Gastrocnemius medialis (tissue), 4 donors: ENCODE results near the gene MYO1D.

Source experiments
- CTCF ChIP-seq, 5 experiments: fragments of 450-650 bp in 3 of 5; fragments of 200-600 bp in 2 of 5; sonication (generic) in 2 of 5; IDR thresholded peaks in 4 of 5; conservative IDR thresholded peaks in 1 of 5; 1 replicate in 4 of 5; 2 replicates in 1 of 5; pipeline ENCODE4 v1.5.1; 2016 to 2019; ENCODE audit warnings: antibody characterized with exemption in 5 of 5, mild to moderate bottlenecking in 3 of 5, moderate library complexity in 3 of 5
- POLR2A ChIP-seq, 2 donors: fragments of 450-650 bp; IDR thresholded peaks; one replicate each; pipeline ENCODE4 v1.6.1; 2017; ENCODE audit warnings: antibody characterized with exemption in 2 of 2, mild to moderate bottlenecking in 2 of 2, moderate library complexity in 2 of 2

- TF ChIP-seq CTCF (IDR thresholded peaks at IDR 0.05 in 4 of 5, conservative IDR thresholded peaks at IDR 0.05 in 1 of 5): no peak
- TF ChIP-seq POLR2A (IDR thresholded peaks at IDR 0.05): no peak
Measured at GRCh38 chr17:32774695-32775084, 102.2 kb downstream of the MYO1D start.
